Astrocyte (in vitro differentiated cells and primary cell): ENCODE measurements around the gene FRMD8.

Source experiments
- EZH2 ChIP-seq: IDR thresholded peaks from 2 replicates; pipeline ENCODE4 v1.6.1; 2012; ENCODE audit warnings: mild to moderate bottlenecking, low read length, inconsistent platforms; ENCODE audit not compliant: insufficient read depth
- TF ChIP-seq, protein P1 (sequence below): IDR thresholded peaks from 2 replicates; pipeline ENCODE4 v1.5.1; 2011; ENCODE audit warnings: low read depth, mild to moderate bottlenecking, inconsistent platforms, low read length, moderate library complexity; ENCODE audit not compliant: insufficient read depth

- TF ChIP-seq, protein P1, sequence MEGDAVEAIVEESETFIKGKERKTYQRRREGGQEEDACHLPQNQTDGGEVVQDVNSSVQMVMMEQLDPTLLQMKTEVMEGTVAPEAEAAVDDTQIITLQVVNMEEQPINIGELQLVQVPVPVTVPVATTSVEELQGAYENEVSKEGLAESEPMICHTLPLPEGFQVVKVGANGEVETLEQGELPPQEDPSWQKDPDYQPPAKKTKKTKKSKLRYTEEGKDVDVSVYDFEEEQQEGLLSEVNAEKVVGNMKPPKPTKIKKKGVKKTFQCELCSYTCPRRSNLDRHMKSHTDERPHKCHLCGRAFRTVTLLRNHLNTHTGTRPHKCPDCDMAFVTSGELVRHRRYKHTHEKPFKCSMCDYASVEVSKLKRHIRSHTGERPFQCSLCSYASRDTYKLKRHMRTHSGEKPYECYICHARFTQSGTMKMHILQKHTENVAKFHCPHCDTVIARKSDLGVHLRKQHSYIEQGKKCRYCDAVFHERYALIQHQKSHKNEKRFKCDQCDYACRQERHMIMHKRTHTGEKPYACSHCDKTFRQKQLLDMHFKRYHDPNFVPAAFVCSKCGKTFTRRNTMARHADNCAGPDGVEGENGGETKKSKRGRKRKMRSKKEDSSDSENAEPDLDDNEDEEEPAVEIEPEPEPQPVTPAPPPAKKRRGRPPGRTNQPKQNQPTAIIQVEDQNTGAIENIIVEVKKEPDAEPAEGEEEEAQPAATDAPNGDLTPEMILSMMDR, result no peak
- no peak for TF ChIP-seq EZH2
Measured at GRCh38 chr11:65424205-65425104, 38.0 kb downstream of the FRMD8 start.
